Gastroesophageal sphincter (tissue), 3 donors: Measurements from ENCODE around the gene CENPF.

Source experiments
- EP300 ChIP-seq: sonication (generic); formaldehyde crosslinking; IDR thresholded peaks from one replicate; pipeline ENCODE4 v1.6.1; 2017; ENCODE audit warnings: antibody characterized with exemption, mild to moderate bottlenecking
- POLR2A ChIP-seq, 2 donors: fragments of 450-650 bp; IDR thresholded peaks; one replicate each; pipeline ENCODE4 v1.6.1; 2017; ENCODE audit warnings: antibody characterized with exemption in 2 of 2, mild to moderate bottlenecking in 2 of 2, moderate library complexity in 1 of 2
- POLR2AphosphoS5 ChIP-seq: sonication (generic); formaldehyde crosslinking; IDR thresholded peaks from one replicate; pipeline ENCODE4 v1.6.1; 2017; ENCODE audit warnings: antibody characterized with exemption
- TF ChIP-seq, protein P1 (sequence below), 4 experiments: fragments of 200-600 bp in 2 of 4; fragments of 450-650 bp in 2 of 4; sonication (generic) in 1 of 4; IDR thresholded peaks; one replicate each; pipeline ENCODE4 v1.5.1; 2017 to 2019; ENCODE audit warnings: antibody characterized with exemption in 4 of 4, mild to moderate bottlenecking in 2 of 4, moderate library complexity in 2 of 4

DNA sequence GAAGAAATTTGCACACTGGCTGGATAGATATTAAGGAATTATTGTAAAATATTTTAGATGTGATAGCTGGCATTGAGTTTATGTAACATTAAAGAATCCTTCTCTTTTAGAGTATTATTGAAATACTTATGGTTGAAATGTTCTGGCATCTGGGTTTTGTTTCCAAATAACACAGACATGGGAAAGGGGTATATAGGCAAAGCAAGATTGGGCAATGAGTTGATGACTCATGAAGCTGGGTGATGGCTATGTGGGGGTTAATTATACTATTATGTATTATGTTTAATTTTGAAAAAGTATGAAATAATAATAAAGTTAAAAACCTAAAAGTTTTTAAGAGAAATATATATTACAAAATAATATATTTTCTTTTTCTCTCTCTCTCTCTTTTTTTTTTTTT is 39.1 kb upstream of the CENPF start:
- TF ChIP-seq, protein P1, sequence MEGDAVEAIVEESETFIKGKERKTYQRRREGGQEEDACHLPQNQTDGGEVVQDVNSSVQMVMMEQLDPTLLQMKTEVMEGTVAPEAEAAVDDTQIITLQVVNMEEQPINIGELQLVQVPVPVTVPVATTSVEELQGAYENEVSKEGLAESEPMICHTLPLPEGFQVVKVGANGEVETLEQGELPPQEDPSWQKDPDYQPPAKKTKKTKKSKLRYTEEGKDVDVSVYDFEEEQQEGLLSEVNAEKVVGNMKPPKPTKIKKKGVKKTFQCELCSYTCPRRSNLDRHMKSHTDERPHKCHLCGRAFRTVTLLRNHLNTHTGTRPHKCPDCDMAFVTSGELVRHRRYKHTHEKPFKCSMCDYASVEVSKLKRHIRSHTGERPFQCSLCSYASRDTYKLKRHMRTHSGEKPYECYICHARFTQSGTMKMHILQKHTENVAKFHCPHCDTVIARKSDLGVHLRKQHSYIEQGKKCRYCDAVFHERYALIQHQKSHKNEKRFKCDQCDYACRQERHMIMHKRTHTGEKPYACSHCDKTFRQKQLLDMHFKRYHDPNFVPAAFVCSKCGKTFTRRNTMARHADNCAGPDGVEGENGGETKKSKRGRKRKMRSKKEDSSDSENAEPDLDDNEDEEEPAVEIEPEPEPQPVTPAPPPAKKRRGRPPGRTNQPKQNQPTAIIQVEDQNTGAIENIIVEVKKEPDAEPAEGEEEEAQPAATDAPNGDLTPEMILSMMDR (IDR thresholded peaks at IDR 0.05) = no peak
- no peak for TF ChIP-seq POLR2A (IDR thresholded peaks at IDR 0.05)
- TF ChIP-seq EP300 = no peak
- no peak for TF ChIP-seq POLR2AphosphoS5
